Measurements from ENCODE around the gene RFTN1. TPM values are rescaled to one million over a fixed set of nuclear protein-coding genes. Genes with fewer than 3 reads are reported as not detected.

The RFTN1 gene
- total and polyA plus RNA-seq, 2 donors (not counting 1 experiment from before 2014, with no cell fraction given): 32.4 to 156 TPM

DNA sequence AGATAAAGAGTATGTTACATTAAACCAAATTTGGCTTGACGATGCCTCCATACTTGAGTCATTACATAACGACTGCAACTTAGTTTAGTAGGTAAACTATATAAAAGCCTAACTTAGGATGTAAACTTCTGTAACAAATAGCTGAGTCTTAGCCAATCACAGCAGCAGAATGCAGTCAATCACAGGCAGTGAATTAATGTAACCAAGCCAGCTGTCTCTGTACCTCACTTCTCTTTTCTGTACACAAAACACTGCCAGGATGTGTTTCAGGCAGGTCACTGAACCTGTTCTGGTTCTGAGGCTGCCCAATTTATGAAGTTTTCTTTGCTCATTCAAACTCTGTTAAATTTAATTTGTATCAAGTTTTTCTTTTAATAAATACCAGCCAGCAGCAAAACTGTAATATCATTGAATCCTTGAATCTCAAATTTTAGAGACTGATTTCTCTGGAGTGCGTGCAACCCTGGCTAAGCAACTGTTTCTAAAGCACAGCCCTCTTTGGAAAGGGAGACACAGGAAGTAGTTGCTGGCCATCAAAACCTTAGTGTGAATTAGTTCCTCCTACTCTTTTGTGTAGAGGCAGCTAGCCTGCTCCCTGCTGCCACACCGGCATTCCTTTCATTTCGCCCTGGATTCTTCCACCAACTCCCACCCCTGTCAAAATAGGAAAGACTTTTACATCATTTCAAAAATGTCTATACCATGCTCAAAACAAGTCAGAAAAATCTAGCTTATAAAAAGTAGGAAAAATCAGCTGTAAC, 15.2 kb downstream of the RFTN1 start:
- ATAC-seq (ENCODE audit: low read depth) (peak; percentile 57), DNase-seq (peak; percentile 51)
- intact Hi-C loops (cut with micrococcal nuclease): no loop called here
- TF ChIP-seq, protein P1, sequence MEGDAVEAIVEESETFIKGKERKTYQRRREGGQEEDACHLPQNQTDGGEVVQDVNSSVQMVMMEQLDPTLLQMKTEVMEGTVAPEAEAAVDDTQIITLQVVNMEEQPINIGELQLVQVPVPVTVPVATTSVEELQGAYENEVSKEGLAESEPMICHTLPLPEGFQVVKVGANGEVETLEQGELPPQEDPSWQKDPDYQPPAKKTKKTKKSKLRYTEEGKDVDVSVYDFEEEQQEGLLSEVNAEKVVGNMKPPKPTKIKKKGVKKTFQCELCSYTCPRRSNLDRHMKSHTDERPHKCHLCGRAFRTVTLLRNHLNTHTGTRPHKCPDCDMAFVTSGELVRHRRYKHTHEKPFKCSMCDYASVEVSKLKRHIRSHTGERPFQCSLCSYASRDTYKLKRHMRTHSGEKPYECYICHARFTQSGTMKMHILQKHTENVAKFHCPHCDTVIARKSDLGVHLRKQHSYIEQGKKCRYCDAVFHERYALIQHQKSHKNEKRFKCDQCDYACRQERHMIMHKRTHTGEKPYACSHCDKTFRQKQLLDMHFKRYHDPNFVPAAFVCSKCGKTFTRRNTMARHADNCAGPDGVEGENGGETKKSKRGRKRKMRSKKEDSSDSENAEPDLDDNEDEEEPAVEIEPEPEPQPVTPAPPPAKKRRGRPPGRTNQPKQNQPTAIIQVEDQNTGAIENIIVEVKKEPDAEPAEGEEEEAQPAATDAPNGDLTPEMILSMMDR (IDR thresholded peaks at IDR 0.05): no peak
- no peak for TF ChIP-seq EZH2 (IDR thresholded peaks at IDR 0.05; ENCODE audit: borderline replicate concordance, insufficient read depth, low read depth, low read length, poor library complexity, severe bottlenecking)
- Histone ChIP-seq H3K79me2 (ENCODE audit: control insufficient read depth, insufficient read depth, low read length) (peaks cover 97% of the 10 kb centered on the region), H3K4me3 (ENCODE audit: control extremely low read depth in 1 of 5, extremely low read depth in 1 of 5, insufficient read depth in 1 of 5, low read depth in 2 of 5, low read length in 4 of 5) (no peak overlapping the region), H3K4me1 (ENCODE audit: control insufficient read depth in 2 of 2, insufficient read depth in 2 of 2, low read length in 2 of 2) (peaks cover 64% of the 10 kb centered on the region in 2 donors), H3K4me2 (replicated peaks; ENCODE audit: low read depth, low read length, poor library complexity, severe bottlenecking) (peak overlapping the region; percentile 40), H2AFZ (ENCODE audit: insufficient read depth, low read depth, low read length, poor library complexity, severe bottlenecking) (no peak overlapping the region), H3K27me3 (replicated peaks in 1 of 4; ENCODE audit: control extremely low read depth in 1 of 4, control insufficient read depth in 3 of 4, insufficient read depth in 4 of 4, low read length in 3 of 4) (no peaks in the 10 kb centered on the region), H3K27ac (ENCODE audit: low read length in 2 of 2) (peak overlapping the region; percentile 19 to 40), H3K9ac (ENCODE audit: low read length) (no peak overlapping the region), H3K9me3 (ENCODE audit: control extremely low read depth in 1 of 3, control insufficient read depth in 2 of 3, insufficient read depth in 1 of 3, low read length in 2 of 3) (peaks cover 0 to 6% (median 0%) of the 10 kb centered on the region in 3 donors), H4K20me1 (ENCODE audit: control insufficient read depth, insufficient read depth, low read length, poor library complexity, severe bottlenecking) (peaks cover 53% of the 10 kb centered on the region), H3K36me3 (replicated peaks in 1 of 2; ENCODE audit: control extremely low read depth in 1 of 2, control insufficient read depth in 1 of 2, extremely low read depth in 1 of 2, insufficient read depth in 2 of 2, low read length in 1 of 2) (peaks cover 0 to 17% of the 10 kb centered on the region in 2 experiments)
- Mint-ChIP-seq H3K27ac (peak overlapping the region; percentile 13), H3K9me3 (ENCODE audit: insufficient read depth) (no peaks in the 10 kb centered on the region), H3K4me3 (peak overlapping the region; percentile 29), H3K27me3 (no peaks in the 10 kb centered on the region), H3K4me1 (peaks cover 78% of the 10 kb centered on the region)
- ChIA-PET POLR2A (interaction anchor here (2.1 kb wide), 1 partner anchor 13 kb away, joined by 8 read pairs; no protein-coding TSS in a partner anchor), CTCF (interaction anchor here (0.8 to 2.3 kb wide), 4 partner anchors 10 to 46 kb away, joined by 3 to 11 read pairs (median 4); no protein-coding TSS in a partner anchor)
- whole genome bisulfite sequencing (ENCODE audit: insufficient coverage): 67% methylated on average over 1 of the region's 5 CpGs
